ENCODE measurements around the gene BAIAP2L2. TPM values are rescaled to one million over a fixed set of nuclear protein-coding genes. Genes with fewer than 3 reads are reported as not detected.
"Not testable (repeated sequence)": the region's sequence is repeated elsewhere in the genome, so short reads cannot be mapped to it uniquely, and the experiment has no call there.

BAIAP2L2 gene
- total RNA-seq, 1 donor from 2014 or later, result 4.5 TPM

GRCh38 chr22:38080850-38081635, 29.4 kb downstream of the BAIAP2L2 start:
- peak; percentile 33 for ATAC-seq

DNA sequence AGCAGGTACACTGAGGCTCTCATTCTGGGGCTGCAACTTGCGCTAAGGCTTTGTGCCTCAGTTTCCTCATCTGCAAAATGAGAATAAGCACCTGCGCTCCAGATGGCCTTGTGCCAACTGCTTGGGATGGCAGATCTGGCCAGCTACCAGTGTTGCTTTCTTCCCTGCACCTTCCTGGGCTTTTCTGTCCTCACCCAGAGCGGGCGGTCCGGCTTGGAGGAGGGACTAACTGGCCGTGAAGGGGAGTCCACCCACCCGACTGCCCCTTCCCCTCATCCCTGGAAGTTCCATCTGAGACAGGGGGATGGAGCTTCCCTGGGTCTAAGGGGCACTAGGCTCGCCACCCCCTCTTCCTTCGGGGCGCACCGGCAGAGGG, 30.0 kb downstream of the BAIAP2L2 start:
- no peak for ATAC-seq

- ATAC-seq, result no peak
Measured at GRCh38 chr22:38079804-38080203, 30.7 kb downstream of the BAIAP2L2 start.

DNA sequence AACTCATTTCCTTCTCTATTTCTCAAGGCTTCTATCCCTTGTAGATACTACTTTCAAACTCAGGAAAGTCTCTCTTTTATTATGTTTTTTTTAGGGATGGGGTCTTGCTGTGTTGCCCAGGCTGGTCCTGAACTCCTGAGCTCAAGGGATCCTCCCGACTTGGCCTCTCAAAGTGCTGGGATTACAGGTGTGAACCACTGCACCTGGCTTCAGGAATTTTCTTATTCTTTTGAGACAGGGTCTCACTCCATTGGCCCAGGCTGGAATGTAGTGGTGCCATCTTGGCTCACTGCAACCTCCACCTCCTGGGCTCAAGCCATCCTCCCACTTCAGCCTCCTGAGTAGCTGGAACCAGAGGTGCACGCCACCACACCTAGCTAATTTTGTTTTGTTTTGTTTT, 31.3 kb downstream of the BAIAP2L2 start:
- ATAC-seq, result not testable (repeated sequence)

DNA sequence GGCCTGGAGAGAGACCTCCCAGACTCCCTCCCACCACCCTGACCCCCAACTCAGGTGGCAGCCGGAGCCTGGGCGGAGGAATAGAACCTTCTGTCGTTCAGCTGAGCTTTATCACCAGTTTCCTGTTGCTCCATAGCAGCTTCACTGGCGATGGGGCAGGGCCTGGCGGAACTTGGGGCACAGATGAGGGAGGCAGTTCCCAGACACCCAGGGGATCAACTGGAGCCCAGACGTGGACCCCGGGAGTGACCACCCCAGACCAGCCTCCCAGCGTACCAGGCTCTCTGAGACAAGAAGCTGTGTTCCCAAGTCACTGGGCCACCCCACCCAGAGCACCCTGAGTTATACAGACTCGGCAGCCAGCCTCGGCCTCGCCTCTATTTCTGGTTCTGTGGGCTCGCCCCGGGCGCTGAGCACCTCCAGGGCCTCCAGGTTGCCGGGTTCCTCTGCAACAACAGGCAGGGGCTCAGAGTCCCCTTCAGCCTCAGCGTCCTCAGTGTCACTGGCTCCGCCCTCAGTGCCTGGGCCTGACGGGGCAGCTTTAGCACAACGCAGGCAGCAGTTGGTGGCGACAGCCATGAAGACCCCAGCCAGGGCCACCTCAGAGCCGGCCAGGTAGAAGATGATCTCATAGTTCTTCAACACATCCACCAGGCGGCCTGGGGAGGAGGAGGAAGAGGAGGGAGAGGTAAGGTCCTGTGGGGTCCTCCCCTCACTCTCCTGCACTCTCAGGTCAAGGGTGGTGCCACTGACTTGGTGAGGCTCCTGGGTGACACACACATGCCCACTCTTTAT, 32.2 kb downstream of the BAIAP2L2 start:
- no peak for ATAC-seq

GRCh38 chr22:38077595-38077994, 32.9 kb downstream of the BAIAP2L2 start:
- no peak for ATAC-seq

GRCh38 chr22:38077096-38077495, 33.4 kb downstream of the BAIAP2L2 start:
- no peak for ATAC-seq

DNA sequence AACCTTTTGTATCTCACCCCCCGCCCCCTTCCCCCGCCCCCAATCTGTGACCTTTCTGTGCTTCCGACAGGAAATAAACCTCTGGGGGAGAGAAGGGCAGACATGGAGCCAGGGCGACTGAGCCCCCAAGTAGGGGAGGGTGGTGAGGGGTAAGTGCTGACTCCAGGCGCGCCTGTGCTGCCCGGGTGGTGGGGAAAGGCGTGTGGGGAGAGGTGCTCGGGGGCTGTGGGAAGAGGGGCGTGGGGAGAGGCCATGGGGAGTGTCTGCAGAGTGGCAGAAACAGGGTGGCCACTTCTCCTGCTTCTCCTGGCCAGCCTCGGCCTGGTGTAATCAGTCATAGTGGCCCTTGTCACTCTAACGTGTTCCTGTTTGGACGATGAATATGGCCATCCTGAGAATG, 34.5 kb downstream of the BAIAP2L2 start:
- ATAC-seq, result no peak

GRCh38 chr22:38075105-38075825, 35.2 kb downstream of the BAIAP2L2 start:
- ATAC-seq, result no peak

- ATAC-seq, result no peak
Measured at GRCh38 chr22:38074181-38075104, 36.0 kb downstream of the BAIAP2L2 start.

- no peak for ATAC-seq
Measured at GRCh38 chr22:38073150-38074130, 37.0 kb downstream of the BAIAP2L2 start.

GRCh38 chr22:38072322-38073149, 37.9 kb downstream of the BAIAP2L2 start:
- no peak for ATAC-seq

DNA sequence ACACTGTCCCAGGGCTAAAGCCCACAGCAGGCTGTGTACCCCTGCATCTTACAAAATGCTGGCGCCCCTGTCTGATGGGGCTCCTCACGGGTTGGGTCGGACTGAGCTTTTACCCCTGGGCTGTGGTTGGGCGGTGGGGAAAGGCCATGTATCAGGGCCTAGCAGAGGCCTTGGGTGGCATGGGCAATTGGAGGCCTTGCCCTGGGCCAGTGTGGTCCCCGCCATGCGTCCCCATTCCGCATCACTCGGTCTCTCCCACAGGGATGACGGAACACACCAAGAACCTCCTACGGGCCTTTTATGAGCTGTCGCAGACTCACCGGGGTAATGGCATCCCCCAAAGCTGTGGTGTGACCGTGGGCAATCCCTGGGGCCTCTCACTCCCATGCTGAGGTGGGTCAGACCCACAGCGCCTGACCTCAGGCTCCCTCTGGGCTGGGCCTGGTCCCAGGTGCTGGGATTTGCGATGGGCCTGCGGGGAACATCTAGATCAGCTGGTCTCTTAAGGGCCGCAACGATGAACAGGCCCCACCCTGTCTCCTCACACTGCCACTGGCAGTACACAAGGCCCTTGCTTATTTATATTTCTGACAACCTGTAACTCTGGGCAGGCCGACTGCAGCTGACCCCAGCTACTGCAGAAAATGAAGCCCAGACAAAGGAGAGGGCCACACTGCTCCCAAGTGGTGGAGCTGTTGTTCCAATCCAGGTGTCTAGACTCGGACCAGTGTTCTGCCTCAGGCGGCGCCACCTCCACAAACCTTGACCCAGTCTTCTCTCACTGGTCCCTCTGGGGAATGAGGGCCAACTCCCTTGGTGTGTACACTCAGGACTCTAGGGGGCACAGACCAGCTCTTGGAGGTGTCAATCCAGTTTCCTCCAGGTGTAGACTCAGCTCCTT, 38.8 kb downstream of the BAIAP2L2 start:
- ATAC-seq, result no peak

DNA sequence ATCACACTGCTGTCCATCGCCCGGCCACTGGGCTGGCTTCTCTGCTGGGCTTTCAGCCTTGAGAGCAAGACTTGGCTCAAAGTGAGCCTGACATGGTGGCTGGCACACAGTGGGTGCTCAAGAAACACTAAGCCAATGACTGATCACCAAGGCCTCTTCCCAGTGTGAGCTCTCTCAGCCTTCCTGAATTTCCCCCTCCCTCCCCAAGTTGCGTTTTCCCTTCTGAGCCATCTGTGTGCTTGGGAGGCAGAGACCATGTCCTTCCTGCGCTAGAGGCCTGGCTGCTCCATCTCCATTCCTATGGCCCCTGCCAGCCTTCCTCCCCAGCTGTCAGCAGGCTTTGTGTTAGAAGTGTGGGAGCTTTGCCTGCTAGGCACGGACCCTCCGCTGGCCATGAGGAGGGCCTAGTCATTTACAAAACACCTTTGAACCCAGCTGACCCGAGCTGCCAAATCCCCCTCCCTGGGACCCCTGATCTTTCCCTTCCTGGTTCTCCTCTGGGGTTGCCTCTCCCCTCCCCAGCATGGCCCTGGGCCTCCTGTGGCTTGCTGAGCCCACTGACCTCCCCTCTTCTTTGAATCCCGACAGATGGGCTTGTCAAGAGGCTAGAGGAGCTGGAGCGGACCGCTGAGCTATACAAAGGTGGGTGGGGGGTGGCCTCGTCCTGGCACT, 40.1 kb downstream of the BAIAP2L2 start:
- ATAC-seq, result no peak

DNA sequence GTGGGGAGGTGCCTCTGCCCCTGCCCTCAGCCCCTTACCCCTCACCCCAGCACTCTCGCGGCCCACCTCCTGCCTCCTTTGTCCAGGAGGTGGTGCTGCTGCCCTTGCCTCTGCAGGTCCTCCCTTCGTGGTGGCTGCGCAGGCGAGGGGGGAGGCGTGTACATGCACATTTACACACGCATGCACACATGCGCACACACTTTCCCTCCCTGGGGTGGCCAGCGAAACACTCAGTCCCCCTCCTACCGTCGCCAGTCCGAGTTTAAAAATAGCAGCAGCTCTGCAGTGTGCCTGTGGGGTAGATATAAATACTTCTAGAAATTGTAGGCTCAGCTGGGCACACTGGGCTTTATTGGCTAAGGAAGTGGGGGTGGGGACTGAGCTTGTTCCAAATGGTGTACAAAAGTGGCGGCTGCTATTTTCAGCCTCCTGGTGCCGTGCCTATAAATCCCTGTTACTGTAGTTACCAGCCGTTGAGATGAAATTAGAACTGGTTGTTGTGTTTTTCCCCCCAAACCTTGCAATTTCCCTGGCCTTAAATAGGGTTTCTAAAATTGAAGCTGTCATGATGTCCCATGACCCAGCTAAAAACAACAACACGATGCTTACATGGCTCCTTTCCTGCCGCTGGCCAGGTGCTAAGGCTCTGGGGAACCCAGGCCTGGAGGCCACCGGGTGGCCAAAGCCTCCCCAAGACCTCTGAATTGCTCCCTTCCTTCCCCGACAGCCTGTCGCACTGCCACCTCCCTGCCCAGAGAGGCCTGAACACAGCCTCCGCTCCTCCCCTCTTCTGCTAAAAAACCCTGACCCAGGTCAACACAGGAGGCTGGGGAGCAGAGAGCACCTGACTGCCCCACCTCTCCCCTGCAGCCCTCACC, 40.9 kb downstream of the BAIAP2L2 start:
- no peak for ATAC-seq

DNA sequence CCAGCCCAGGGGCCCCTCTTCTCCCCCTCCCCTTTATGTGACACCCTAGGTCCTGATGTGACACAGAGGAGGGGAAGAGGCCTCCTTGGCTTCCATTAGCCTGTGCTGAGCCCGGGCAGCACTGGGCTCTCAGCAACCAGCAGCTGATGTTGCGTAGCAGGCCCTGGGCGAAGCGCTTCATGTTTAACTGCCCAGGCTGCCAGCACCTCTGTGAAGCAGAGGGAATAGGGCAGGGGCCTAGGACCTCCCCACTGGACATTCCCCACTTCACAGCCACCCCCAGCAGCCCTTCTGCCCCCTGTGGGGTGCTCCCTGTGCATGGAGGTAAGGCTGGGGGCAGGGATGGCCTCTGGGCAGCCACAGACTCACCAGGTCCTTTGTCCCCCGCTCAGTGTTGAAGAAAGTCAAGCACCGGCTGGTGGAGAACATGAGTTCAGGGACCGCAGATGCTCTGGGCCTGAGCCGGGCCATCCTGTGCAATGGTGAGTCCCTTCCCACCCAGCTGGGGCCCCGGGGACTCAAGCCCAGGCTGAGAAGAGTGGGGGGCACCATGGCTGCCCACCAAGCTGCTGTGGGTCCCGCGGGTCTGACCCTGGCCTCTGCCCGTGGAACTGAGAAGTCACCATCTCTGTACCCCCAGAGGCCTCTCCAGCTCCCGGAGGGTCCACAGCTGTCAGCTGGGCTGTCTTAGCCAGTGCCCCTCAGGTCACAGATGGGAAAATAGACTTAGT, 41.7 kb downstream of the BAIAP2L2 start:
- ATAC-seq, result no peak
